GM23248 (cell line): Measurements from ENCODE around the gene MIB2.

ENCODE experiments used
- EZH2 ChIP-seq: fragments of 200-600 bp; sonication (generic); IDR thresholded peaks from 2 replicates; pipeline ENCODE4 v1.6.1; 2018; ENCODE audit warnings: antibody characterized with exemption, mild to moderate bottlenecking; ENCODE audit not compliant: insufficient read depth, poor library complexity, severe bottlenecking
- EZH2phosphoT487 ChIP-seq: fragments of 200-600 bp; sonication (generic); IDR thresholded peaks from 2 replicates; pipeline ENCODE4 v1.6.1; 2018; ENCODE audit warnings: antibody characterized with exemption, moderate library complexity, mild to moderate bottlenecking, low read depth; ENCODE audit not compliant: insufficient read depth

- TF ChIP-seq EZH2 (no peak), EZH2phosphoT487 (no peak)
Measured at GRCh38 chr1:1678581-1679380, 63.5 kb downstream of the MIB2 start.
